HepG2 (cell line): ENCODE results near the gene PPARA. TPM values are rescaled to one million over a fixed set of nuclear protein-coding genes. Genes with fewer than 3 reads are reported as not detected.

Source experiments
- ATAC-seq: fragments of 200-7000 bp; cut with Tn5 transposase; 3 replicates; pipeline ENCODE4 v1.9.1; 2020; ENCODE audit warnings: mild to moderate bottlenecking, moderate library complexity
- BruUV-seq: library from RNA; stranded (reverse); fragments of 400-500 nt; replicated peaks from 2 replicates; lab custom pipeline; 2021; lab: Mats Ljungman, UMichigan
- CTCF ChIA-PET: fragments of 300-600 bp; formaldehyde crosslinking; extraction: SDS; loops from one replicate; lab custom pipeline; 2021; ENCODE audit warnings: low total read pairs, inconsistent platforms, low intra/inter-chr PET ratio; lab: Yijun Ruan, JAX
- POLR2A ChIA-PET: fragments of 350-600 bp; sonication (Branson Sonifier 250); formaldehyde crosslinking; loops from one replicate; lab custom pipeline; 2020; ENCODE audit warnings: antibody characterized with exemption, inconsistent platforms; lab: Yijun Ruan, JAX
- DNase-seq: peaks from one replicate; pipeline ENCODE4 v3.0.0-alpha.2; 2015; ENCODE audit warnings: low spot score
- FAIRE-seq: peaks from 3 replicates; lab custom pipeline; 2011; peaks lifted over from hg19 to GRCh38; lab: Jason Lieb, UNC
- H2AFZ ChIP-seq: one replicate; pipeline ENCODE4 v1.6.1; 2011; ENCODE audit warnings: low read length, inconsistent platforms
- H3K27ac ChIP-seq: fragments of 300-600 bp; 3 replicates; pipeline ENCODE4 v1.8.0; 2011; ENCODE audit warnings: mixed run types, mild to moderate bottlenecking, mixed read lengths, low read length, inconsistent platforms; ENCODE audit not compliant: insufficient read depth; ENCODE audit errors: extremely low read length
- H3K27me3 ChIP-seq, 2 experiments: fragments of 200-600 bp in 1 of 2; 2 replicates in 1 of 2; 3 replicates in 1 of 2; pipeline versions ENCODE4 v1.6.0 to v1.8.0; 2011; ENCODE audit warnings: low read length in 2 of 2, mild to moderate bottlenecking in 2 of 2, moderate library complexity in 2 of 2, inconsistent platforms in 1 of 2; ENCODE audit not compliant: insufficient read depth in 2 of 2, control insufficient read depth in 1 of 2
- H3K36me3 ChIP-seq, 2 experiments: fragments of 200-600 bp in 1 of 2; replicated peaks in 1 of 2; 2 replicates in 1 of 2; 3 replicates in 1 of 2; pipeline versions ENCODE4 v1.5.1 to v1.8.0; 2011; ENCODE audit warnings: low read length in 2 of 2, inconsistent platforms in 1 of 2; ENCODE audit not compliant: insufficient read depth in 2 of 2, control insufficient read depth in 1 of 2
- H3K4me1 ChIP-seq: 2 replicates; pipeline ENCODE4 v1.5.1; 2012; ENCODE audit warnings: low read length, inconsistent platforms; ENCODE audit not compliant: insufficient read depth
- H3K4me2 ChIP-seq: 2 replicates; pipeline ENCODE4 v1.6.0; 2011; ENCODE audit warnings: low read depth, low read length, inconsistent platforms
- H3K4me3 ChIP-seq, 3 experiments: fragments of 200-600 bp in 1 of 3; sonication (generic), shearing (Covaris generic) in 1 of 3; replicated peaks in 1 of 3; 2 replicates each; pipeline ENCODE4 v1.5.1; 2011 to 2016; ENCODE audit warnings: low read length in 3 of 3, inconsistent platforms in 2 of 3, low read depth in 2 of 3, mild to moderate bottlenecking in 2 of 3, control low read depth in 1 of 3, mixed read lengths in 1 of 3; ENCODE audit not compliant: insufficient read depth in 1 of 3
- H3K79me2 ChIP-seq: one replicate; pipeline ENCODE4 v1.6.1; 2011; ENCODE audit warnings: low read length, inconsistent platforms; ENCODE audit not compliant: insufficient read depth
- H3K9ac ChIP-seq: 2 replicates; pipeline ENCODE4 v1.6.0; 2011; ENCODE audit warnings: mild to moderate bottlenecking, low read depth, low read length, inconsistent platforms; ENCODE audit not compliant: insufficient read depth
- H3K9me3 ChIP-seq: 2 replicates; pipeline ENCODE4 v1.5.1; 2012; ENCODE audit warnings: mild to moderate bottlenecking, low read length
- H4K20me1 ChIP-seq: 2 replicates; pipeline ENCODE4 v1.6.0; 2011; ENCODE audit warnings: inconsistent platforms, mild to moderate bottlenecking, low read length, moderate library complexity; ENCODE audit not compliant: insufficient read depth
- ARID4A ChIP-seq: sonication (generic); formaldehyde crosslinking; IDR thresholded peaks from 2 replicates; pipeline ENCODE4 v1.5.0; 2020; ENCODE audit warnings: mild to moderate bottlenecking, missing genetic modification reagents, borderline replicate concordance
- E2F2 ChIP-seq: sonication (generic); formaldehyde crosslinking; IDR thresholded peaks from 2 replicates; pipeline ENCODE4 v1.4.0; 2020; ENCODE audit warnings: missing genetic modification reagents, borderline replicate concordance
- GZF1 ChIP-seq: sonication (generic); formaldehyde crosslinking; IDR thresholded peaks from 2 replicates; pipeline ENCODE4 v1.5.1; 2020; ENCODE audit warnings: mild to moderate bottlenecking, missing genetic modification reagents
- SIN3B ChIP-seq: fragments of 150-350 bp; IDR thresholded peaks from 2 replicates; pipeline ENCODE4 v1.6.1; 2014; ENCODE audit warnings: low read length
- THAP8 ChIP-seq: sonication (generic); formaldehyde crosslinking; IDR thresholded peaks from 2 replicates; pipeline ENCODE4 v1.5.1; 2020; ENCODE audit warnings: missing genetic modification reagents, mild to moderate bottlenecking, borderline replicate concordance
- ZFP1 ChIP-seq: IDR thresholded peaks from 2 replicates; pipeline ENCODE4 v1.6.1; 2016
- ZIK1 ChIP-seq: sonication (generic); formaldehyde crosslinking; IDR thresholded peaks from 2 replicates; pipeline ENCODE4 v1.5.0; 2020; ENCODE audit warnings: mild to moderate bottlenecking, low read depth, missing genetic modification reagents, borderline replicate concordance
- ZNF17 ChIP-seq: sonication (generic); formaldehyde crosslinking; IDR thresholded peaks from 2 replicates; pipeline ENCODE4 v1.5.0; 2020; ENCODE audit warnings: mild to moderate bottlenecking, missing genetic modification reagents
- ZNF589 ChIP-seq: sonication (generic); formaldehyde crosslinking; conservative IDR thresholded peaks from 2 replicates; pipeline ENCODE4 v1.8.0; 2022; ENCODE audit warnings: mild to moderate bottlenecking, moderate library complexity, missing genetic modification reagents
- ZNF883 ChIP-seq: sonication (generic); formaldehyde crosslinking; IDR thresholded peaks from 2 replicates; pipeline ENCODE4 v1.5.1; 2020; ENCODE audit warnings: mild to moderate bottlenecking, missing genetic modification reagents; ENCODE audit errors: not compliant biosample characterization
- WGBS: methylation state at CpG from one replicate; pipeline ENCODE4 v1.1.6; 2017; ENCODE audit warnings: low lambda C conversion rate; 5-methylcytosine and 5-hydroxymethylcytosine counted together
- in situ Hi-C: cut with HindIII; loops from 2 replicates; pipeline ENCODE4 v1.10.0; 2017; ENCODE audit warnings: low pct_unique_long_range_greater_than_20kb; ENCODE audit not compliant: extremely low pct_ligation_motif_present
- intact Hi-C: fragments of 100-400 bp; cut with micrococcal nuclease; formaldehyde crosslinking; loops from one replicate; pipeline ENCODE4 v1.10.0; 2022; ENCODE audit not compliant: unreplicated experiment
- polyA plus RNA-seq, 8 experiments: library from polyadenylated mRNA; depleted of rRNA in 3 of 8; stranded (reverse) in 7 of 8; unstranded in 1 of 8; fragments of >200 nt; fragmentation: Illumina TruSeq in 4 of 8; extraction: Trizol in 4 of 8; gene quantifications; 2 replicates each; pipeline versions ENCODE4 v1.2.1 to v1.2.3, GENCODE V29; 2011 to 2016; ENCODE audit warnings: low read depth in 4 of 8, missing spikeins in 1 of 8, mixed read lengths in 1 of 8; ENCODE audit not compliant: insufficient read depth in 1 of 8
- total RNA-seq, 5 experiments: library from RNA; depleted of rRNA; stranded (reverse); fragments of >200 nt; fragmentation: Illumina TruSeq; extraction: Trizol; gene quantifications; 2 replicates each; pipeline ENCODE4 v1.2.3, GENCODE V29; 2016; ENCODE audit warnings: low read depth in 1 of 5

Gene PPARA
- total and polyA plus RNA-seq, 2 of the 13 experiments (the other 11 are each of a cell fraction or from before 2014, with no cell fraction given): 18.2 to 24.7 TPM

GRCh38 chr22:46234969-46235368, 84.6 kb downstream of the PPARA start:
- no peak for TF ChIP-seq ZNF17 (CRISPR knock-in tag)
- TF ChIP-seq ZIK1 (CRISPR knock-in tag): no peak
- no peak for TF ChIP-seq GZF1
- TF ChIP-seq SIN3B: no peak
- TF ChIP-seq ARID4A (CRISPR knock-in tag): no peak
- no peak for TF ChIP-seq THAP8 (CRISPR knock-in tag)
- no peak for TF ChIP-seq ZNF883 (CRISPR knock-in tag)
- TF ChIP-seq ZFP1 (CRISPR knock-in tag): no peak
- no peak for TF ChIP-seq ZNF589 (CRISPR knock-in tag)
- no peak for TF ChIP-seq E2F2 (CRISPR knock-in tag)
- no peaks in the 10 kb centered on the region for H3K4me1 ChIP-seq
- H3K9me3 ChIP-seq: no peaks in the 10 kb centered on the region
- H3K9ac ChIP-seq: no peak overlapping the region
- ATAC-seq (no peak), DNase-seq (no peak), FAIRE-seq (no peak)
- CTCF ChIA-PET: no interaction called here
- H4K20me1 ChIP-seq: no peaks in the 10 kb centered on the region
- H3K27ac ChIP-seq: no peak overlapping the region
- peaks cover 6 to 44% of the 10 kb centered on the region in 2 experiments; a peak in 4 of 5 replicates for H3K36me3 ChIP-seq
- no TSS peak for BruUV-seq
- in situ Hi-C loops (no loop called here), intact Hi-C loops (no loop called here)
- no peak overlapping the region for H2AFZ ChIP-seq
- POLR2A ChIA-PET: no interaction called here
- no peak overlapping the region for H3K4me3 ChIP-seq
- no peaks in the 10 kb centered on the region for H3K27me3 ChIP-seq
- 95% methylated on average over 12 of the region's 12 CpGs for WGBS
- no peak overlapping the region for H3K4me2 ChIP-seq
- no peaks in the 10 kb centered on the region for H3K79me2 ChIP-seq
